Fibroblast of upper back skin (primary cell): ENCODE results near the gene RAI1.
"Not testable (repeated sequence)": the region's sequence is repeated elsewhere in the genome, so short reads cannot be mapped to it uniquely, and the experiment has no call there.

Experiments used
- DNase-seq: peaks from one replicate; pipeline ENCODE4 v3.0.0-alpha.2; 2013

RAI1 gene

DNA sequence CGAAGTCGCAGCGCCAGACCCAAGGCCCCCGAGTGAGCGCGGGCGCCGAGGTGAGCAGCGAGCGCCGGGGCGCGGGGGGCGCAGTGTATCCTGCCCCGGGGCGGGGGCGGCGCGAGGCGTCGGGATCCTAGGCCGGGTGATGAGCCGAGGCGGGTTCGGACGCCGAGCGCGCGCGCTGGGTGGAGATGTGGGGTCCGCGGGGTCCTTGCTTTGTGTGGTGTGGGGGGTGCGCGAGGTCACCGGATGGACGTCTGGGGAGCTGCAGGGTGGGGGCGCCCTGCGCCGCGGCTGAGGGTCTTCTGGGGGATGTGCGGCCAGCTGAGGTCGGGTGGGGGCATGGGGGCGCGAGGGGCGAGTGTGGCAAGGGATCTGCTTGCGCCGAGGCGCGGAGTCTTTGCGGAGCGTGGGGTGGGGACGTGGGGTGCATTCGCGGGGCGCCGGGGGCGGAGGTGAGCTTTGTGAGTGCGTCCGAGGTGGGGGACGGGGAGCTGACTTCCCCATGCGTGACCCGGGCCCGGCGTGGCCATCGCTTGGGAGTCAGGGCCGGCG is 560 bp downstream of the RAI1 start:
- no peak for DNase-seq

DNA sequence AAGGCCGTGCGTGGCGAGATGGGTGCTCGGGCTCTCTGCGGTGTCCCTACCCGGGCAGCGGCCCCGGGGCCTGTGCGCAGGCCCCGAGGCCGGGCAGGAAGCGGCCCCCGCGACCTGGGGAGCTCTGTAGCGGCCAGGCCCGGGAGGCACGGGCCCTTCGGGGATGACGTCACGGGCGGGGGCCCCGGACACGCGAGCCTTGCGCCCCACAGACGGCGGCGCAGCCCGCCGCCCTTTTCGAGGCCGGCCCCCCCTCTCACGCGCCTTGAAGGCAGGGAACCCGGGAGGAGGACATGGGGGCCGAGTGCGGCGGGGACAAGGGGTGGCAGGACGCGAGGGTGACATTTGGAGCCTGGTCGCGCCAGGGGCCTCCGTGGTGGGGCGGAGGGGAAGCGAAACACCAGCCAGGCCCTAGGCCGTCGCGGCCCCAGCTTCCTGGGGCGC is 1.1 kb downstream of the RAI1 start:
- no peak for DNase-seq

DNA sequence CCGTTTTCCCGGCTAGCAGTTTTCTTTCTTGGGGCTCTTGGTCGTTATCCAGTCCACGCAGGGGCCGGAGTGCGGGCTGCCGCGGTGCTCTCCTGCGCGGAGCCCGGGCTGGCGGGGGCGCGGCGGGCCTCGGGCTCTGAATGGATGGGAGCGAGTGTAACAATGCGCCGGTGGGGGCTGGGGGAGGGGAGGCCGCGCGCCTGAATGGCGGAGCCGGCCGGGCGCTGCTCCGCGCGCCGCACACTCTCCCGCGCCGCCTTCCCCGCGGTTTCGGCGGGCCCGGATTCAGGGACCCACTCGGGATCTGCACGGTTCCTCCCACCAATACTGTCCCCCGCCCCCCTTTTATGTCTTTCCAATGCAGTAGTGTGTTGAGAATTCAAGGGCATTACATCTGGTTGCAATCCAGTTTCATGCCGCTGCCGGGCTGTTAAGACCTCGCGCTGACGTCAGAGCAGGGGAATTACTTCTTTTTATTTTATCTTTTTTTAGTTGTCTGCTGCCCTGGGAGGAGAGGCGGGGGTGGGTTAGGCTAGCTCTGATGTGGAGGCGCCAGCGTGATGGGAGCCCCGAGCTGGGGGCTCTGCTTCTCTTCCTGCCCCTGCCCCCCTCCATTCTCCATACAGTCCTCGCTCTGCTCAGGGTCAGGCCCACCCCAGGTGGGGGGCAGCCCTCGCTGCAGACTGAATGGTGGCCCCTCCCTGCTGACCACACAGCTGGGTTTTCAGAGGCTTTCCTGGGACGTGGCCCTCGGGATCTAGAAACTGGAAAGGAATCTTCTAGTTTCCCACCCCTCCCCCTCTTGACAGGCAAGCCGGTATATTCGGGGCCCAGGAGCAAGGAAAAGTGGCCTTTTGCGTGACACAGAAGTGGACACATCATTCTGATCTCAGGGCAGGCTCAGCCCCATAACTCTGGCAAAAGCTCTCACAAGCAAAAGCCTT is 1.8 kb downstream of the RAI1 start:
- peak; percentile 93 for DNase-seq

DNA sequence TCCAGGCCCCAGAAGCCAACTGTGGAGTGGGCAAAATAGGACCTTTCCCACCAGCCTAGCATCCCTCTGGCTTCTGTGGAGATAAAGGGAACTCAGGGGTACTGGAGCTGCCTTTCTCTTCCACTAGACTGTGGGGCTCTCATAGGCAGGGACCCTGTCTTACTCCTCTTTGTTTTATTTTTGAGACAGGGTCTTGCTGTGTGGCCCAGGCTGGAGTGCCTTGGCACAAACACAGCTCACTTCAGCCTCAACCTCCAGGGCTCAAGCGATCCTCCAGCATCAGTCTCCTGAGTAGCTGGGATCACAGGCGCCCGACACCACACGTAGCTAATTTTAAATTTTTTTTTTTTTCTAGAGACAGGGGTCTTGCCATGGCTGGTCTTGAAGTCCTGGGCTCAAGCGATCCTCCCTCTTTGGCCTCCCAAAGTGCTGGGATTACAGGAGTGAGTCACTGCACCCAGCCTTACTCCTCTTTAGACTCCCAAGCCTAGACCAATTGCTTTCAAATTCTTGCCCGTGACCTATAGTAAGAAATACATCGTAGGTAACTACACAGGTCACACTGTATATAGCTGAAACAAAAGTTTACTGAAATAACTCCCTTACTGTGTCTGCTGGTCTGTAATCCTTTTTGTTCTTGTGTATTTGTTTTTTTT is 2.6 kb downstream of the RAI1 start:
- DNase-seq, result no peak

DNA sequence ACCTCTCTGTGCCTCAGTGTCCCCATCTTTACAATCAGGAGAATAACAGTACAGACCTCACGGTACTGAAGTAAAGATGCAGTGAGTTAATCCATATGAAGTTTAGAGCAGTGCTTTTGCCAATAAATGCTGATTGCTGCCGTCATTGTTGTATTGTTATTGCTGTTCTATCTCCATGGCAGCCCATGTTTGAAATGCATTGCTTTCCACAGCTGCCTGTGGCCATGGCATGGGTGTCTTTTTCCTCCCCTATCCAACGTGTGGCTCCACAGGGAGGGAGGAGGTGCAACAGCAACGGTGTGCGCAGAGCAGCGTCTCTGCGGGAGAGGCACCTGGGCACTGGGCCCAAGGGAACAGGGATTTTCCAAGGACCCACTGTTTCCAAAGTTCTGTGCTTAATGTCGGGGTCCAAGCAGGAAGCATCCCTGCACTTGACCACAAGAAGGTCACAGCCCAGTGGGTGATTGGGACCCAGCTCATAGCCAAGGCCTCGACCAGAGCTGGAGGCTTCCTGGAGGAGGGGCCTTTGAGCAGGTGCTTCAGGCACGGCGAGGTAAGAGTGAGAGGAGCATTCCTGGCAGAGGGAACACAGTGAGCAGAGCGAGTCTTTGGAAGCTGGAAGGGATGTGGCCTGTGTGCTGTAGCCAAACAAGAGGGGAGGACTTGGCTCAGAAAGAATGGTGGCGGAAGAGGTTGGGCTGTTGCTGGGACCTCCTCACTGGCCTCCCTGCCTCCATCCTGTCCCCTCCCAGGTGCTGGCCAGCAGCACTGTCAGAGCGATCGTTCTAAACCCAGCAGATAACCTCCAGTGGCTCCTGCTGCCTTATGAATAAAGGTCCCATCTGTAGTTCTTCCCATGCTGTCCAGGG is 3.9 kb downstream of the RAI1 start:
- no peak for DNase-seq

DNA sequence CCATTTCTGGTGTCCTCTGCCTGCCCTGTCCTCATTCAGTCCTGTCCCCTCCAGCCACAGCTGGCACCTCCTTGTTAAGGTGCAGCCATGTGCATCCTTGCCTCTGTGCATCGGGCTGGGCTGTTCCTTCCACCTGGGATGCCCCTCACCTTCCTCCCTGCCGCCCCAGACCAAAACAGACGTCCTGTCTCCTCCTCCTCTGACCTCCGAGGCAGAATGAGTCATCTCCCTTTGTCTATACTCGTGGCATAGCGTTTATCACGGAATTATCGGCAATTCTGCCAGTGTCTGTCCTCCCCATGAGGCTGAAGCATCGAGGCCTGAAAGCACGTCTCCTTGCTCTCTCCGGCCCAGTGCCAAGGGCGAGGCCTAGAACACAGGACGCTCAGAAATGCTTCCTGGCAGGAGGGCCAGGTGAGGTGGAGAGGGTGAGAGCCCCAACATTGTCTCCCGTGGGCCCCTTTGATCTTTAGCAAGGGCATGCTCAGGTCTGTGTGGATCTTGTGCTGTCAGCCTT is 4.6 kb downstream of the RAI1 start:
- peak; percentile 80 for DNase-seq

DNA sequence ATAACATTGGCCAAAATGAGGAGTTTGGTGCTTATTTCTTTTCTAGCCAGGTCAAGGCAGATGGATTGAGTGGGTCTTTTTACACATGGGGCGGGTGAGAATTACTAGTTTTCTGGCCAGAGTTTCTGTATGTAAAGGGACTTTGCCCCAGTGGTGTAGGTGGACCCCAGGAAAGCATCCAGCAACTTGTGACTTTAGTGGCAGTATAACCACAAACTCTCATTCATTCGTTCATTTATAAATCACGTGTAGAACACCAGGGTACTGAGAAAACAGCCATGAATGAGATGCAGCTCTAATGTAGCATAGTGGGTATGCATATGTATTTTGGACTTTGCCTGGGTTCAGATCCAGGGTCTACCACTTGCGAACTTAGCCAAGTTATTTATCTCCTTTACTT is 8.1 kb downstream of the RAI1 start:
- DNase-seq, result no peak

DNA sequence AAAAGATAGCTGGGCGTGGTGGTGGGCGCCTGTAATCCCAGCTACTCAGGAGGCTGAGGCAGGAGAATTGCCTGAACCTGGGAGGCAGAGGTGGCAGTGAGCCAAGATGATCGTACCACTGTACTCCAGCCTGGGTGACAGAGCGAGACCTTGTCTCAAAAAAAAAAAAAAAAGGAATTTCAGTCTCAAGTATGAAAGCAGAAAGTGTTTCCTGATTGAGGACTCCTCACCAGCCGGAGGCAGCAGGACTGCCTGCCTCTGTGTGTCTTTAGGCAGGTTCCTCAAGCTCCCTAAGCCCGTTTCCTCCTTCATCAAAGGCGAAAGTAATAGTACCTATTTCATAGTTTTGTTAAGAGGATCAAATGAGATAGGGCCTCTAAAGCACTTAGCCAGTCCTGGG is 9.0 kb downstream of the RAI1 start:
- DNase-seq, result not testable (repeated sequence)

DNA sequence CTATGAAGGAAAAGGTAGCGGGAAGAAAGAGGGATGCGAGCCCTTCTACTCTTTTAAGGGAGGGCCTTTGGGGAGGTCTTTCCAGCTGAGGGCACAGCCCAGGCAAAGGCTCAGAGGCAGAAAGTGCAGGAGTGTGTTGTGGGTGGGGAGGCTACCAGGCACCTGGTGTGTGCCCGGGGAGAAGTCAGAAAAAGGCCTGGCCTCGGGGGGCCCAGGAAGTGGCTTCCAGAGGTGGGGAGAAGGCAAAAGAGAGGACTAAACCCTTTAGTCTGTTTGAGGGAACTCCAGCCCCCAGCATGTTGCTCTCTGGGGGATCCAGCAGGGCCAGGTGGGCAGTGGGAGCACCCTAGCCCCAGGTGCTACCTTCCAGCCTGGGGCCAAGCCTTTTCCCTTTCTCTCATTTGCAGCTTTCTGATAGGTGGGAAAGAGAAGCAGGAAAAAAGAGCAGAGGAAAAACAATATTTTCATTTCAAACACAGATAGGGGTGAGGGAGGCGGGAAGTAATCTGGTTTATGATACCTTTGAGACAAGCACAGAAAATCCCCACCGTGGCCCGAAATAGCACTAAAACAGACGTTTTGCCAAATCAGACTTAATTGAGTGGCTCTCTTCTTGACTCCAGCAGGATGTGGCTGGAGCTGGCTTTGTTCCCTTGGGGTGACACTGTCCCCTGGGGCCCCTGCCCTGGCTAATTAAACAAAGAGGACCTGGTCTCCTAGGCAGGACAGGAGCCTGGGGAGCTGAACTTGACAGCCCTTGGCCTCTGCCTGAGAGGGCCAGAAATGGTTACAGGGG is 10.4 kb downstream of the RAI1 start:
- no peak for DNase-seq

DNA sequence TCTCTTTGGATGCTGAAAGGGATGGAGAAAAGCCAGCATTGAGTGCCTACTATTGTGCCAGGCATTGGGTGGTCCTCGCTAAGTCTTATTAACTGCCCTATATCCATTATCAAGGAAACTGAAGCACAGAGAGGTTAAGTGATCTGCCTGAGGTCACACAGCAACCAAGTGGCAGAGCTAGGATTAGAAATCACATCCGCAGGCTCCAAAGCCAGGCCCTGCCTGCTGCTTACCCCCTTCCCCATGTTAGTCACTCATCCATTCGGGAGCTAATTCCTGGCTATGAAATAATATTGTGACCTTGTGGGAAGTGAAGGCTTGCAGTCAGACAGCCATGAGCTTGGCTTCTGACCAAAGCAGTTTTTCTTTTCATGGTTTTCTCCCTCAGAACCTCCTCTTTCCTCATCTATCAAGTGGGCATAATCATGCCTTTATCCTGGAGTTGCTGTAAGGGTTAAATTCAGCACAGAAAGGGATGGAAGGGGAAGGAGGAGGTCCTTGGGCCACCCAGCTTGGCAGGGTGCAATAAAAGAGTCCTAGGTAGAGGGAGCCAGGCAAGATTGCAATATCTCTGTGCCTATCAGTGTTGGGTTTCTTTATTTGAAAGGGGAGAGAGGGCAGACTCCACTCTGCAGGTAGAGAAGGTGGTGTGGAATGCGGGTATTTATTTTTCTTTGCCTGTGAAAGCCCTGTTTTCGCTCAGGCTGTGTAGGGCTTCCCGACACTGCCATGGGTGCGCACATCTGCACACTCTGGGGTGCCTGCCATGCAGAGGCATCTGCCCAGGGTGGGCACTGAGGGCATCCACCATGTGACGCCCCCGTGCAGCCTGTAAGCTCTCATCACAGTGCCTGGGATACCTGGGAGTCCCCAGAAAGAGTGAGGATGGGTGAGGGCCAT is 11.3 kb downstream of the RAI1 start:
- no peak for DNase-seq

DNA sequence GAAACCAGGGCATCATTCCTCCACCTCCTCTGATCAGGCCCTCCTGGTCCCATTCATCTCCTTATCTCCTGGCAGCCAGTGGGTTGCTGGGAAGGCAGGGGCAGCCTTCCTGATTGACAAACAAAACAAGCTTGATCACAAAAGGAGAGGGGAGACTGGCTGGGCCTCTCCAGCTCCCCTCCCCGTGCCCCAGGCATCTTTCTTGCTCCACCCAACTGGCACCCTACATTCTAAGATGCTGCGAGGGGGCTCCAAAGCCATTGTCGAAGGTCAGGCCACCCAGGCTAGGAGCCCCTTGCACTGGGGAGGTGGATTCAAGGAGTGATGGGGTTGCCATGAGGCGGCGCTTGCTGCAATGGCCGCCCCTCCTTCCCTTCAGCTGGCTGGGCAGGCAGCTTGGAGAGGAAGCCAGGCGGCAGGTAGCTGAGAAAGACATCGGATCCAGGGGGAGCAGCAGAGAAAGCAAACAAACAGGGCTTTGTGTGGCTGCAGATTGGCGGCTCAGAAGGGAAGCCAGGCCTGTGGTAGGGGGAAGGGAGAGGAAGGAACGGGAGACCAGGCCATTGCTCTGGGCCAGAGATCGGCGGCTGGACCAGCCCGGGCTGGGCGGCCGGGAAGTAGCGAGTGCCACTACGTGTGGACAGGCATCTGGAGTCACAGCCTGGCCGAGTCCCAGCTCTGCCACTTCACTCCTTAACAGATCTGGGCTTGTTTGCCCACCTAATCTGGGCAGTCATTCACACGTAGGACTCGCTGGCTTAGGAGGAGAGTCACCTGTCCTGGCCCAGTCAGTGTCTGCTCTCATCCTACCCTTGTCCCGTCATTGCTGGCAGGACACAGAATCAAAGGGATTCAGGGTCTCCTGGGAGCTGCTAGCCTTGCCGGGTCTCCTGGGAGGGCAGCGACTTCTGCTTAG is 12.3 kb downstream of the RAI1 start:
- no peak for DNase-seq

DNA sequence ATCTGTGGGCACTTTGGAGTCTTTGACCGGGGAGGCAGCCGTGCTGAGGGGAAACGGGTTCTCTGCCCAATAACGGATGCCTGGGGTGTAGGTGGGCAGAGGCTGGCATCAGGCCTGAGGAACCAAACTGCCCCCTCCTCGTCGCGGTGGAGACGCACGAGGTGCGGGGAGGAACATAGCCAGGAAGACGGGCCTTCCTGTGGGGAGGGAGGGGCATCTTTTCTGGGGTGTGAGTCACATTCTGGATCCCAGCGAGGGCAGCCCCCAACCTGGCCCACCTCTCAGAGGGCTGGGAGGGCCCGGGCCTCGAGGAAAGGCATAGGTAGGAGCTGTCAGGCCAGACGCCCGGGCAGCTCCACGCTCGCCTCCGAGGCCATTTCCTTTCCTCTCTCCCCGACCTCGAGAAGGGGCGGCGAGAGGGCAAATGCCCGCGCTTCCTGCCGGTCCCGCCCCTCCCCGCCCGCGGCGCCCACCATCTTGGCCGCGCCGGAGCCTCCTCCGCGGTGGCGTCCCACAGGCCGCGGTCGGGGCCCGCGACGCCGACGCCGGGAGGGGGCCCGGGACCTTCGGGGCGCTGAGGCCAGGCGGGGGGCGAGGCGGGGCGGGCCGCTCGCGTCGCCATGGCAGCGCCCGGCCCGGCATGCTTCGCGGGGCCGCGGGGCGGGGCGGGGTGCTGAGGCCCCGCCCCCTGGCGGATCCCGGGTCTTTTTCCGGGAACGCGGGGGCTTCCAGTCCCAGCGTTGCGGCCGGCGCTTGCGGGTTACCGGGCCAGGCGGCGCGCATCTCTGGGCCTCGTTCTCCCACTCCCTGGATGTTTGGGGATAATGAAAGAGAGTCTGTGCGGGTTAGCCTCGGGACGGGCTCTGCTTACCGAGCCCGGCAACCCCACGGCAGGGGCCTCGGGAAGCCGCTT is 13.2 kb downstream of the RAI1 start:
- peak; percentile 56 for DNase-seq

DNA sequence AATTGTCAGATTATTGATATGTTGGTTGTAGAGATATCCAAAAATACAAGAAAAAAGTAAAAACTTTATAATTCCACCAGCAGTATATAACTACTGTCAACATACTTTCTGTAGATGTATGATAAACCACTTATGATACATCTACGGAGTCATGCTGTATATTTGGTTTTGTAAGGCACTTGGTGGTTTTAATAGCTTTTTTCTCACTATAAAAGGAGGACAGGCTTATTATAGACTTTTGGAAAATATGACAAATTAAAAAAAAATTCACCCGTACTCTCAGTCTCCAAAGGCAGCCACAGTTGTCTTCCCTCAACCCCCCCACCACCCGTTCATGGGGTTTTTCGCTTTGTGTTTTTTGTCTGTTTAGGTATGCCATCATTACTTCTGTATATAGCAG is 14.8 kb downstream of the RAI1 start:
- no peak for DNase-seq

DNA sequence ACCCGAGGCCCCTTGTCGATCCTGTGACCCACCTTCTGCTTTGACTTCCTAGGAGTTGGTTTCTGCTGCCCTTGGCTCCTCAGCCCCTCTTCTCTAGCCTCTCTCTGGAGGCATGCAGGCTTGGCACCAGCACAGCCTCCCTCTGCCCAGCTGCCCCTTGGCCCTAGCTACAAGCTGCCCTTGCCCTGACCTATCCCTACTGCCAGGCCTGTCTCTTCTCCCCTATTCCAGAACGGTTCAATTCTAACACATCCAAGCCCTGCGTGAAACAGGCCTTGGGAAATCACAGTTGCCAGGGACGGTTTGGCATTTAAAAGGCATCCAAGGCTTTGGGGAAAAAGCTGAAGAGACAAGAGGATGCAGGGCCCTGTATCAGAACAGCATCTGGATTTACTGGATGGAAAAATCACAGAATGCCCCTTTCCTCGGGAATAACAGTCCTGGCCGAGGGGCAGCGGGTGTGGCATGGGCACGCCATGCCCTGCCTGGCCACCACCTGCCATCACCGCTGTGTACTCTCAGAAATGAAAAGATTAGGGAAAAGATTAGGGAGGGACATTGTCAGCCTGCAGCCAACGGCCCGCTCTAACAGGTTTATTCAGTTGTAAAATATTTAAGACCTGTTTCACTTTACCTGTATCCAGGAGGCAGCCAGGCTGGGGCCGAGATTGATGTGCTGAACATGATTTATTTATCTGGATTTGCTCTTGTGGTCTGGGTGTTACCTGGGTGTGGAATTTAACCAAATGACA is 15.8 kb downstream of the RAI1 start:
- no peak for DNase-seq

DNA sequence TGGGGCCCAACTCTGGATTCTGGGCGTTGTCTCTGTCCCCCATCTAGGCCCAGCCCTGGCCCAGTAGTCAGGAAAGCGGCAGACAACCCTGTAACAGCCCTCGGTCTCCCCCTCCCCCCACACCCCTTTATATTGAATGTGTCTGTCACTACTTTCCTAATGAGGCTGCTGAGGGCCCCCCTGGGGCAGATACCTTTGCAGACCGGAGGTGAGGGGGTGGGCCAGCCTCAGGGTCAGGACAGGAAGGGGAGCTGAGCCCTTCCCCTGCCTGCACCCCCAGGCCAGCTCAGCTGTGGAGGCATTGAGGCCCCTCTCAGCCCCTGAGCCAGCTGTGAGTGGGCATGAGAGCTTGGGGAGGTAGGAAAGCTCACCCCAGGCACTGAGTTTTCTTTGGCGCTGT is 17.1 kb downstream of the RAI1 start:
- no peak for DNase-seq

DNA sequence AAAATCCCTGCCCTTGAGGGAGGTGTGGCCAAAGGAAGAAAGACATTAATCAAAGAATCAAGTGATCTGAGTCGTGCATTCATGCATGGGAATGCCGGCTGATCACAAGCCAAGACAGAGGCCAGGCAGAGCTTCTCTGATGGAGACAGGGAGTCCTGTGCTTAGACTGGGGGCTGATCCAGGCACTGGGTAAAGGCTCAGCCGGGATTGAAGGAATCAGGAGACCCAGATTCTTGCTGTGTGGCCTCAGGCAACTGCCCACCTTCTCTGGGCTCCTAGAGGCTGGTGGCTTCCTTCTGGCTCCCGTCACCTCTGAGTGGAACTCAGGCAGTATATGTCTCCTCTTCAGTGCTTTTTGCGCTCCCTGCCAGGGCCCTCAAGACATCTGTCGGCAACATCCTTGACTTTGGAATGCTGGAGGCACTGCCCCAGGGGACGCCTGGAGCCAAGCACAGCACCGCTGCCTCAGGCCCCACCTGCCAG is 17.7 kb downstream of the RAI1 start:
- DNase-seq, result peak; percentile 67

DNA sequence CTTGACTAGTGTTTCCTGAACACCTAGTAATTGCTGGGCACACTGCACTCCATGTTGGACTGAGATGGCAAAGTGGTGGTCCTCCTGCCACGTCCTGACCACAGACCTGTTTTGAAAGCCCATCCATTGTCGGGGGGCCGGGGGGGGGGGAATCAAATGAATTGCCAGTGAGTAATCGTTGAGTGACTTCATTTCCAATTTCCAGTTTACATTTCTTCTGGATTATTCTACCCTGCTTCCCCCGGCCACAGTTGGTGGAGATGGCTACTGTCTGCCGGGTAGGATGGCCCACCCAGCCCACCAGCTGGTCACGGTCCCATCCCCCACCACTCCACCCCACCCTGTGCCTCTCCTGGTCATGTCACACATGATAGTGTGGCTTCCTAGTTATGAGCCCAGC is 18.2 kb downstream of the RAI1 start:
- peak; percentile 33 for DNase-seq
